Neuronal stem cell (in vitro differentiated cells): ENCODE measurements around the gene ARL4A.
"Not testable (repeated sequence)": the region's sequence is repeated elsewhere in the genome, so short reads cannot be mapped to it uniquely, and the experiment has no call there.

Source experiments
- DNase-seq: peaks from one replicate; pipeline ENCODE4 v3.0.0-alpha.2; 2013; ENCODE audit warnings: low spot score
- H2AFZ ChIP-seq: one replicate; pipeline ENCODE4 v1.6.1; 2013; ENCODE audit warnings: mild to moderate bottlenecking, low read length, inconsistent platforms
- H2AK5ac ChIP-seq: 2 replicates; pipeline ENCODE4 v1.6.1; 2013; ENCODE audit warnings: low read depth, mild to moderate bottlenecking, inconsistent platforms, low read length, moderate library complexity, mixed read lengths
- H2BK120ac ChIP-seq: 2 replicates; pipeline ENCODE4 v1.6.1; 2013; ENCODE audit warnings: low read depth, mild to moderate bottlenecking, inconsistent platforms, low read length, moderate library complexity, mixed read lengths
- H2BK12ac ChIP-seq: one replicate; pipeline ENCODE4 v1.6.1; 2013; ENCODE audit warnings: low read length, inconsistent platforms
- H2BK15ac ChIP-seq: 2 replicates; pipeline ENCODE4 v1.6.1; 2013; ENCODE audit warnings: mild to moderate bottlenecking, low read length, inconsistent platforms, mixed read lengths
- H2BK5ac ChIP-seq: one replicate; pipeline ENCODE4 v1.6.1; 2013; ENCODE audit warnings: inconsistent platforms, mild to moderate bottlenecking, low read length, moderate library complexity
- H3K14ac ChIP-seq: one replicate; pipeline ENCODE4 v1.6.1; 2013; ENCODE audit warnings: low read length, inconsistent platforms
- H3K18ac ChIP-seq: 2 replicates; pipeline ENCODE4 v1.6.1; 2013; ENCODE audit warnings: low read length, inconsistent platforms
- H3K23ac ChIP-seq: 2 replicates; pipeline ENCODE4 v1.6.1; 2013; ENCODE audit warnings: low read depth, mild to moderate bottlenecking, mixed read lengths, low read length, inconsistent platforms; ENCODE audit not compliant: poor library complexity
- H3K27ac ChIP-seq: replicated peaks from 3 replicates; pipeline ENCODE4 v1.5.1; 2013; ENCODE audit warnings: low read length, inconsistent platforms
- H3K27me3 ChIP-seq, 3 experiments: 2 replicates each; pipeline ENCODE4 v1.6.1; 2013; ENCODE audit warnings: low read length in 3 of 3, mild to moderate bottlenecking in 2 of 3, inconsistent platforms in 1 of 3, low read depth in 1 of 3, mixed read lengths in 1 of 3, moderate library complexity in 1 of 3; ENCODE audit not compliant: control insufficient read depth in 3 of 3, insufficient read depth in 3 of 3
- H3K36me3 ChIP-seq, 2 donors: replicated peaks in 1 of 2; 2 replicates each; pipeline ENCODE4 v1.6.1; 2013; ENCODE audit warnings: low read length in 2 of 2; ENCODE audit not compliant: control insufficient read depth in 2 of 2, insufficient read depth in 2 of 2
- H3K4ac ChIP-seq: 2 replicates; pipeline ENCODE4 v1.6.1; 2013; ENCODE audit warnings: inconsistent platforms, mild to moderate bottlenecking, low read length, moderate library complexity
- H3K4me1 ChIP-seq, 2 donors: 1 replicate in 1 of 2; 2 replicates in 1 of 2; pipeline ENCODE4 v1.6.1; 2013; ENCODE audit warnings: low read length in 2 of 2, low read depth in 1 of 2; ENCODE audit not compliant: control insufficient read depth in 2 of 2, insufficient read depth in 1 of 2
- H3K4me2 ChIP-seq: one replicate; pipeline ENCODE4 v1.6.1; 2013; ENCODE audit warnings: mild to moderate bottlenecking, low read length, inconsistent platforms; ENCODE audit not compliant: insufficient read depth, poor library complexity, severe bottlenecking
- H3K4me3 ChIP-seq, 2 donors: 2 replicates each; pipeline ENCODE4 v1.5.1; 2013; ENCODE audit warnings: low read length in 2 of 2, mild to moderate bottlenecking in 2 of 2, inconsistent platforms in 1 of 2, moderate library complexity in 1 of 2
- H3K79me1 ChIP-seq: one replicate; pipeline ENCODE4 v1.6.1; 2013; ENCODE audit warnings: low read depth, mild to moderate bottlenecking, inconsistent platforms, low read length, moderate library complexity
- H3K9ac ChIP-seq: one replicate; pipeline ENCODE4 v1.6.1; 2013; ENCODE audit warnings: mild to moderate bottlenecking, low read depth, low read length, inconsistent platforms; ENCODE audit not compliant: poor library complexity
- H3K9me3 ChIP-seq, 2 donors: replicated peaks in 1 of 2; 2 replicates each; pipeline versions ENCODE3 to v1.6.1; 2013; ENCODE audit warnings: low read length in 2 of 2, mild to moderate bottlenecking in 2 of 2, inconsistent platforms in 1 of 2, low read depth in 1 of 2, mixed read lengths in 1 of 2, moderate library complexity in 1 of 2; ENCODE audit not compliant: control insufficient read depth in 2 of 2, insufficient read depth in 1 of 2
- H4K8ac ChIP-seq: one replicate; pipeline ENCODE4 v1.6.1; 2013; ENCODE audit warnings: low read depth, mild to moderate bottlenecking, inconsistent platforms, low read length, moderate library complexity
- H4K91ac ChIP-seq: one replicate; pipeline ENCODE4 v1.6.1; 2013; ENCODE audit warnings: low read length, low read depth, mild to moderate bottlenecking, inconsistent platforms; ENCODE audit not compliant: poor library complexity
- WGBS, 2 donors: extraction: QIAGEN DNeasy Blood & Tissue Kit; methylation state at CpG; one replicate each; pipeline ENCODE4 v1.1.7; 2013; ENCODE audit warnings: missing lambda C conversion rate in 2 of 2, mixed read lengths in 1 of 2; ENCODE audit not compliant: insufficient read length in 2 of 2, insufficient replicate concordance in 1 of 2; ENCODE audit errors: extremely low coverage in 2 of 2; 5-methylcytosine and 5-hydroxymethylcytosine counted together

Gene ARL4A

GRCh38 chr7:12643644-12644043 is 43.8 kb upstream of the ARL4A start:
- no CpG with 5 or more reads among the region's 5 CpGs for WGBS, 2 donors
- no peak for DNase-seq
- no peak overlapping the region for H3K27ac ChIP-seq

GRCh38 chr7:12645212-12645611 is 42.2 kb upstream of the ARL4A start:
- H3K4me3 ChIP-seq, H3K4ac ChIP-seq, H3K4me1 ChIP-seq, H3K4me2 ChIP-seq, H2AFZ ChIP-seq, H3K23ac ChIP-seq, H3K18ac ChIP-seq, H3K36me3 ChIP-seq, H2BK12ac ChIP-seq, H3K9ac ChIP-seq, H2BK5ac ChIP-seq, H2BK15ac ChIP-seq, H3K9me3 ChIP-seq, H3K27ac ChIP-seq, H2AK5ac ChIP-seq, H4K8ac ChIP-seq, H3K79me1 ChIP-seq, H3K27me3 ChIP-seq, H3K14ac ChIP-seq, H4K91ac ChIP-seq, H2BK120ac ChIP-seq, DNase-seq: not testable (repeated sequence)
- no CpG with 5 or more reads among the region's 6 CpGs for WGBS, 2 donors

More at GRCh38 chr7:12643644-12644043, 43.8 kb upstream of the ARL4A start:
- no peak overlapping the region for H3K4ac ChIP-seq
- peaks cover 0 to under 1% of the 10 kb centered on the region in 2 donors for H3K4me1 ChIP-seq
- H2BK12ac ChIP-seq, result no peak overlapping the region
- no peak overlapping the region for H4K91ac ChIP-seq
- H4K8ac ChIP-seq, result no peak overlapping the region
- no peak overlapping the region for H3K4me2 ChIP-seq
- no peaks in the 10 kb centered on the region for H3K27me3 ChIP-seq
- no peaks in the 10 kb centered on the region for H3K9me3 ChIP-seq
- no peaks in the 10 kb centered on the region for H3K79me1 ChIP-seq
- no peak overlapping the region for H2AK5ac ChIP-seq
- no peak overlapping the region for H3K4me3 ChIP-seq
- H2BK15ac ChIP-seq, result no peak overlapping the region
- no peak overlapping the region for H3K23ac ChIP-seq
- H2BK5ac ChIP-seq, result no peak overlapping the region
- H3K18ac ChIP-seq, result no peak overlapping the region
- no peak overlapping the region for H3K14ac ChIP-seq
- H2BK120ac ChIP-seq, result no peak overlapping the region
- peak overlapping the region; percentile 19 for H2AFZ ChIP-seq
- peak overlapping the region; percentile 36 for H3K9ac ChIP-seq
- H3K36me3 ChIP-seq, result no peaks in the 10 kb centered on the region

- H2AFZ ChIP-seq, result no peak overlapping the region
- WGBS, 2 donors, result no CpG with 5 or more reads among the region's 1 CpG
- DNase-seq, result no peak
- no peak overlapping the region for H3K27ac ChIP-seq
- H2BK5ac ChIP-seq, result no peak overlapping the region
- H3K4me3 ChIP-seq, result no peak overlapping the region
- no peak overlapping the region for H2BK12ac ChIP-seq
- no peak overlapping the region for H3K4ac ChIP-seq
- H3K27me3 ChIP-seq, result no peaks in the 10 kb centered on the region
- H3K23ac ChIP-seq, result no peak overlapping the region
- H3K18ac ChIP-seq, result peak overlapping the region; percentile 48
- no peaks in the 10 kb centered on the region for H3K79me1 ChIP-seq
- peaks cover 0 to 2% of the 10 kb centered on the region in 2 donors for H3K4me1 ChIP-seq
- H3K4me2 ChIP-seq, result no peak overlapping the region
- peak overlapping the region; percentile 43 for H4K8ac ChIP-seq
- no peaks in the 10 kb centered on the region for H3K36me3 ChIP-seq
- H3K9me3 ChIP-seq, result no peaks in the 10 kb centered on the region
- no peak overlapping the region for H2BK15ac ChIP-seq
- H2BK120ac ChIP-seq, result no peak overlapping the region
- no peak overlapping the region for H3K14ac ChIP-seq
- no peak overlapping the region for H2AK5ac ChIP-seq
- H4K91ac ChIP-seq, result no peak overlapping the region
- no peak overlapping the region for H3K9ac ChIP-seq
Observed at GRCh38 chr7:12646139-12646538, 41.3 kb upstream of the ARL4A start.

DNA sequence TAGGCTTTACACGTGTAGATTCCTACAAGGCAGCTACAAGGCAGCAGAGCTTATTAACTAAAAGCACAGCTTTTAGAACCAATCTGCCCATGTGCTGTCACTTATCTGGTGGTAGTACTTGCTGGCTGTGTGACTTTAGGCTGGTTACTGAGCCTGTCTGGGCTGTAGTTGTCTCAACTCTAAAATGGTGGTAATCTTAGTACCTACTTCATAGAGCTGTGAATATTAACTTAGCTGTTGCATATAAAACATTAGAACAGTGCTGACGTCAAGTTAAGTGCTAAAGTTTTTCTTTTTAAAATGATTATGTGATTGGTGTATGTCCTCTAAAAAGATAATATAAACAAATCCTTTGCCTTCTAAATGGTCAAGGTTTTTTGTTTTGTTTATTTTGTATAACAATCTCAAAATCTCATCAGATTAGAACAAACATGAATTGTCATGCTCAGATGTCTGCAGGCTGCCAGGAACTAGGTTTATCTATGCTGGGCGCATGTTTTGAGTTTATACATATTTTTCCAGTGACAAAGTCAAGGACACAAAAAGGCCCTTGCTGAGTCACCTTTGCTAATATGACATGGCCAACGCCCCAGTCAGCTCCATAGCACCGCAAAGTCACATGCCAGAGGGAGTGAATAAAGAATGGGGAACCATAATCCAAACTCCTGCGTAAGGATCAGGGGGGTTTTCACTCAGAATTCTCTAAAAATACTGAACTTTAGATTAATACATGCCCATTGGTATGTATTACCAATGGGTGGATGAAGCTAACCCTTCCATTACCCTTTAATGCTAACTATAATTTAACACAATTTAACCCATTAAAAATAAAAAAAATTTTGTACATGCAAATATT is 39.8 kb upstream of the ARL4A start:
- H2BK120ac ChIP-seq, result no peak overlapping the region
- no peak overlapping the region for H3K4me3 ChIP-seq
- no peak overlapping the region for H3K27ac ChIP-seq
- no peak overlapping the region for H2AFZ ChIP-seq
- H2BK15ac ChIP-seq, result no peak overlapping the region
- no peak for DNase-seq
- no peak overlapping the region for H3K4ac ChIP-seq
- no peak overlapping the region for H3K4me2 ChIP-seq
- no peak overlapping the region for H4K91ac ChIP-seq
- H3K4me1 ChIP-seq, result peaks cover 0 to 2% of the 10 kb centered on the region in 2 donors
- no peak overlapping the region for H3K14ac ChIP-seq
- no peak overlapping the region for H2BK12ac ChIP-seq
- no peaks in the 10 kb centered on the region for H3K27me3 ChIP-seq
- H3K79me1 ChIP-seq, result no peaks in the 10 kb centered on the region
- no peak overlapping the region for H3K9ac ChIP-seq
- WGBS, 2 donors, result no CpG with 5 or more reads among the region's 6 CpGs
- H2BK5ac ChIP-seq, result no peak overlapping the region
- H2AK5ac ChIP-seq, result no peak overlapping the region
- no peak overlapping the region for H3K18ac ChIP-seq
- H3K9me3 ChIP-seq, result no peaks in the 10 kb centered on the region
- no peak overlapping the region for H4K8ac ChIP-seq
- no peaks in the 10 kb centered on the region for H3K36me3 ChIP-seq
- H3K23ac ChIP-seq, result no peak overlapping the region
